GM23338 (cell line): ENCODE results near the gene CCDC86. TPM values are rescaled to one million over a fixed set of nuclear protein-coding genes. Genes with fewer than 3 reads are reported as not detected.

Experiments
- ATAC-seq: fragments of 200-7000 bp; cut with Tn5 transposase; 3 replicates; pipeline ENCODE4 v1.9.1; 2020
- DNase-seq: peaks from one replicate; pipeline ENCODE4 v3.0.0-alpha.2; 2015; ENCODE audit warnings: low spot score
- H2AFZ ChIP-seq: fragments of 200-600 bp; sonication (generic); 2 replicates; pipeline ENCODE4 v1.8.0; 2016; ENCODE audit warnings: antibody characterized with exemption, mild to moderate bottlenecking, moderate library complexity
- H3F3A ChIP-seq: fragments of 200-600 bp; sonication (generic); replicated peaks from 2 replicates; pipeline ENCODE4 v1.8.0; 2017; ENCODE audit warnings: antibody characterized with exemption, mixed run types, low read depth
- H3K27ac ChIP-seq: fragments of 200-600 bp; sonication (generic); 2 replicates; pipeline ENCODE4 v1.6.1; 2016; ENCODE audit warnings: low read depth
- H3K27me3 ChIP-seq: fragments of 200-600 bp; sonication (generic); 2 replicates; pipeline ENCODE4 v1.8.0; 2016; ENCODE audit warnings: mild to moderate bottlenecking, mixed run types, moderate library complexity; ENCODE audit not compliant: insufficient read depth
- H3K36me3 ChIP-seq: fragments of 200-600 bp; sonication (generic); 2 replicates; pipeline ENCODE4 v1.8.0; 2016; ENCODE audit warnings: mild to moderate bottlenecking; ENCODE audit not compliant: insufficient read depth
- H3K4me1 ChIP-seq: fragments of 200-600 bp; sonication (generic); 2 replicates; pipeline ENCODE4 v1.8.0; 2016; ENCODE audit warnings: mild to moderate bottlenecking, moderate library complexity; ENCODE audit not compliant: insufficient read depth
- H3K4me2 ChIP-seq: fragments of 200-600 bp; sonication (generic); 2 replicates; pipeline ENCODE4 v1.7.1; 2017; ENCODE audit warnings: mixed run types
- H3K4me3 ChIP-seq: fragments of 200-600 bp; sonication (generic); 2 replicates; pipeline ENCODE4 v1.6.1; 2016; ENCODE audit warnings: mixed run types
- H3K79me2 ChIP-seq: fragments of 200-600 bp; sonication (generic); replicated peaks from 2 replicates; pipeline ENCODE4 v1.8.0; 2017; ENCODE audit warnings: mild to moderate bottlenecking; ENCODE audit not compliant: insufficient read depth
- H3K9me2 ChIP-seq: fragments of 200-600 bp; sonication (generic); 2 replicates; pipeline ENCODE4 v1.8.0; 2017; ENCODE audit not compliant: insufficient read depth
- H4K20me1 ChIP-seq: fragments of 200-600 bp; sonication (generic); replicated peaks from 2 replicates; pipeline ENCODE4 v1.8.0; 2017; ENCODE audit warnings: mild to moderate bottlenecking; ENCODE audit not compliant: insufficient read depth
- H3K27ac Mint-ChIP-seq: 2 replicates; pipeline ENCODE4 v1.8.0; 2020; ENCODE audit warnings: inconsistent platforms, mild to moderate bottlenecking, moderate library complexity, mixed read lengths
- H3K27me3 Mint-ChIP-seq: 3 replicates; pipeline ENCODE4 v1.8.0; 2022; ENCODE audit warnings: low read depth, mild to moderate bottlenecking, moderate library complexity, mixed read lengths, inconsistent platforms; ENCODE audit not compliant: insufficient read depth, poor library complexity
- H3K36me3 Mint-ChIP-seq: 3 replicates; pipeline ENCODE4 v1.8.0; 2021; ENCODE audit warnings: low read depth, mild to moderate bottlenecking, inconsistent platforms, moderate library complexity, mixed read lengths
- H3K4me1 Mint-ChIP-seq: 3 replicates; pipeline ENCODE4 v1.8.0; 2020; ENCODE audit warnings: mild to moderate bottlenecking, inconsistent platforms, mixed read lengths
- H3K4me3 Mint-ChIP-seq: 3 replicates; pipeline ENCODE4 v1.8.0; 2021; ENCODE audit warnings: moderate library complexity, mild to moderate bottlenecking, inconsistent platforms, mixed read lengths
- H3K9me3 Mint-ChIP-seq: 3 replicates; pipeline ENCODE4 v1.8.0; 2020; ENCODE audit warnings: moderate library complexity, mild to moderate bottlenecking, inconsistent platforms, mixed read lengths
- CREB1 ChIP-seq: fragments of 250-450 bp; sonication (Bioruptor Pico); IDR thresholded peaks from 2 replicates; pipeline ENCODE4 v1.5.0; 2020; ENCODE audit warnings: low read depth, mild to moderate bottlenecking, moderate library complexity
- CTCF ChIP-seq, 2 experiments: fragments of 200-600 bp in 1 of 2; sonication (generic) in 1 of 2; conservative IDR thresholded peaks; 2 replicates each; pipeline versions ENCODE4 v1.5.1 to v1.6.1; 2016 to 2017; ENCODE audit warnings: antibody characterized with exemption in 2 of 2, low read depth in 2 of 2, mild to moderate bottlenecking in 2 of 2, moderate library complexity in 1 of 2
- ETS1 ChIP-seq: IDR thresholded peaks from 2 replicates; pipeline ENCODE4 v1.6.1; 2016; ENCODE audit warnings: antibody characterized with exemption
- EZH2 ChIP-seq: fragments of 200-600 bp; sonication (generic); IDR thresholded peaks from one replicate; pipeline ENCODE4 v1.8.0; 2017; ENCODE audit warnings: antibody characterized with exemption, mild to moderate bottlenecking, low read depth; ENCODE audit not compliant: unreplicated experiment
- POLR2AphosphoS5 ChIP-seq: IDR thresholded peaks from 2 replicates; pipeline ENCODE4 v1.6.1; 2016; ENCODE audit warnings: antibody characterized with exemption, low read depth
- REST ChIP-seq: IDR thresholded peaks from one replicate; pipeline ENCODE4 v1.6.1; 2018; ENCODE audit warnings: antibody characterized with exemption; ENCODE audit not compliant: unreplicated experiment
- STAT1 ChIP-seq: IDR thresholded peaks from one replicate; pipeline ENCODE4 v1.6.1; 2016; ENCODE audit warnings: antibody characterized with exemption; ENCODE audit not compliant: unreplicated experiment
- ZNF114 ChIP-seq: fragments of 250-450 bp; sonication (Bioruptor Pico); IDR thresholded peaks from 2 replicates; pipeline ENCODE4 v1.5.0; 2020; ENCODE audit warnings: mild to moderate bottlenecking, moderate library complexity
- ZNF331 ChIP-seq: fragments of 250-450 bp; sonication (Bioruptor Pico); IDR thresholded peaks from 2 replicates; pipeline ENCODE4 v1.5.0; 2020; ENCODE audit warnings: low read depth, mild to moderate bottlenecking, moderate library complexity
- polyA plus RNA-seq: library from polyadenylated mRNA; unstranded; fragments of >200 nt; fragmentation: Nextera tagmentation; extraction: Ambion mirVana; gene quantifications from 2 replicates; pipeline ENCODE4 v1.2.1, GENCODE V29; 2016
- total RNA-seq: library from RNA; depleted of rRNA; stranded (reverse); fragments of >200 nt; shearing (Covaris generic); gene quantifications from 2 replicates; pipeline ENCODE4 v1.2.3, GENCODE V29; 2014

CCDC86 gene
- total and polyA plus RNA-seq, 2 experiments from 2014 or later: 67.3 to 98.5 TPM

- TF ChIP-seq REST (no peak), EZH2 (no peak), POLR2AphosphoS5 (no peak), ETS1 (no peak)
These were observed 7.0 kb upstream of the CCDC86 start (continued) for GRCh38 chr11:60834742-60835533.

- Histone ChIP-seq H3K79me2 (no peaks in the 10 kb centered on the region), H3K4me2 (no peak overlapping the region), H2AFZ (no peak overlapping the region), H3K9me2 (no peaks in the 10 kb centered on the region), H3K4me3 (no peak overlapping the region), H3K27ac (no peak overlapping the region), H4K20me1 (no peaks in the 10 kb centered on the region; the same call in 1 of the 2 replicates), H3F3A (no peaks in the 10 kb centered on the region), H3K36me3 (no peaks in the 10 kb centered on the region), H3K4me1 (no peaks in the 10 kb centered on the region; the same call in 1 of the 2 replicates), H3K27me3 (no peaks in the 10 kb centered on the region)
- DNase-seq: no peak
- H3K4me3 Mint-ChIP-seq: no peak overlapping the region
- peaks cover 7% of the 10 kb centered on the region for H3K27me3 Mint-ChIP-seq
- TF ChIP-seq ZNF331 (CRISPR knock-in tag) (no peak), STAT1 (no peak), CTCF (conservative IDR thresholded peaks at IDR 0.05; ENCODE audit: low read depth in 2 of 2) (no peak), ZNF114 (CRISPR knock-in tag) (no peak), EZH2 (no peak), REST (no peak), CREB1 (no peak)
- no peaks in the 10 kb centered on the region for H3K36me3 Mint-ChIP-seq
- no peaks in the 10 kb centered on the region for H3K9me3 Mint-ChIP-seq
- no peak for ATAC-seq
- peaks cover 2% of the 10 kb centered on the region; the same call in 1 of the 3 replicates for H3K4me1 Mint-ChIP-seq
- no peak overlapping the region for H3K27ac Mint-ChIP-seq
These were observed 6.4 kb upstream of the CCDC86 start for GRCh38 chr11:60835534-60835846.
